SK-N-SH (cell line): ENCODE measurements around the gene ITSN2. TPM values are rescaled to one million over a fixed set of nuclear protein-coding genes. Genes with fewer than 3 reads are reported as not detected.

ENCODE experiments used
- CTCF ChIA-PET: fragments of 300-600, 350-600 bp; formaldehyde crosslinking; extraction: SDS; loops from one replicate; lab custom pipeline; 2021; lab: Yijun Ruan, JAX
- POLR2A ChIA-PET: fragments of 350-600 bp; sonication (Branson Sonifier 250); formaldehyde crosslinking; extraction: SDS; loops from one replicate; lab custom pipeline; 2020; ENCODE audit warnings: antibody characterized with exemption, inconsistent platforms; lab: Yijun Ruan, JAX
- DNase-seq: peaks from one replicate; pipeline ENCODE4 v3.0.0; 2012
- H2AFZ ChIP-seq: fragments of 200-600 bp; sonication (generic); 2 replicates; pipeline ENCODE4 v1.8.1; 2016; ENCODE audit warnings: antibody characterized with exemption, mild to moderate bottlenecking, low read depth
- H3F3A ChIP-seq: fragments of 200-600 bp; sonication (generic); replicated peaks from 2 replicates; pipeline ENCODE3; 2016; ENCODE audit warnings: antibody characterized with exemption, mild to moderate bottlenecking; ENCODE audit not compliant: insufficient read depth
- H3K27ac ChIP-seq, 2 experiments: fragments of 200-500 bp in 1 of 2; fragments of 200-600 bp in 1 of 2; sonication (Bioruptor generic) in 1 of 2; sonication (generic), shearing (Covaris generic) in 1 of 2; 2 replicates each; pipeline versions ENCODE4 v1.5.1 to v1.6.1; 2014 to 2016; ENCODE audit warnings: low read depth in 2 of 2, inconsistent platforms in 1 of 2, low read length in 1 of 2, mild to moderate bottlenecking in 1 of 2, mixed read lengths in 1 of 2
- H3K27me3 ChIP-seq: fragments of 200-600 bp; sonication (generic), shearing (Covaris generic); 2 replicates; pipeline ENCODE4 v1.6.1; 2016; ENCODE audit warnings: mixed run types; ENCODE audit not compliant: insufficient read depth
- H3K36me3 ChIP-seq, 2 experiments: fragments of 200-500 bp in 1 of 2; fragments of 200-600 bp in 1 of 2; sonication (Bioruptor generic) in 1 of 2; sonication (generic) in 1 of 2; replicated peaks in 1 of 2; 2 replicates each; pipeline versions ENCODE3 to v1.5.1; 2014 to 2016; ENCODE audit warnings: low read length in 1 of 2, mild to moderate bottlenecking in 1 of 2; ENCODE audit not compliant: insufficient read depth in 2 of 2, control insufficient read depth in 1 of 2
- H3K4me1 ChIP-seq, 2 experiments: fragments of 200-500 bp in 1 of 2; fragments of 200-600 bp in 1 of 2; sonication (Bioruptor generic) in 1 of 2; sonication (generic), shearing (Covaris generic) in 1 of 2; 2 replicates each; pipeline versions ENCODE4 v1.5.1 to v1.6.1; 2014 to 2016; ENCODE audit warnings: low read depth in 1 of 2, low read length in 1 of 2, mixed run types in 1 of 2; ENCODE audit not compliant: insufficient read depth in 2 of 2, control insufficient read depth in 1 of 2
- H3K4me2 ChIP-seq: fragments of 200-600 bp; sonication (generic), shearing (Covaris generic); 2 replicates; pipeline ENCODE4 v1.6.1; 2017; ENCODE audit warnings: mixed run types
- H3K4me3 ChIP-seq, 2 experiments: fragments of 200-500 bp in 1 of 2; fragments of 200-600 bp in 1 of 2; sonication (Bioruptor generic) in 1 of 2; sonication (generic), shearing (Covaris generic) in 1 of 2; 2 replicates each; pipeline versions ENCODE4 v1.5.1 to v1.8.1; 2014 to 2016; ENCODE audit warnings: low read depth in 2 of 2, inconsistent platforms in 1 of 2, low read length in 1 of 2, mild to moderate bottlenecking in 1 of 2, mixed read lengths in 1 of 2, moderate library complexity in 1 of 2
- H3K79me2 ChIP-seq: fragments of 200-600 bp; sonication (generic); 2 replicates; pipeline ENCODE4 v1.8.1; 2017; ENCODE audit warnings: mild to moderate bottlenecking; ENCODE audit not compliant: insufficient read depth
- H3K9ac ChIP-seq: fragments of 200-600 bp; sonication (generic); 2 replicates; pipeline ENCODE4 v1.6.1; 2017; ENCODE audit warnings: mixed run types
- H3K9me2 ChIP-seq: fragments of 200-600 bp; sonication (generic); 2 replicates; pipeline ENCODE4 v1.6.1; 2017; ENCODE audit warnings: mixed run types
- H3K9me3 ChIP-seq: fragments of 200-600 bp; sonication (generic); 2 replicates; pipeline ENCODE4 v1.6.1; 2017; ENCODE audit warnings: mixed run types, mild to moderate bottlenecking, moderate library complexity
- H4K20me1 ChIP-seq: fragments of 200-600 bp; sonication (generic); 2 replicates; pipeline ENCODE4 v1.6.1; 2017; ENCODE audit warnings: mild to moderate bottlenecking, mixed run types; ENCODE audit not compliant: insufficient read depth
- CHD2 ChIP-seq: fragments of 150-350 bp; IDR thresholded peaks from 2 replicates; pipeline ENCODE4 v1.6.1; 2018; ENCODE audit warnings: low read length; ENCODE audit not compliant: partially characterized antibody
- CTCF ChIP-seq: fragments of 200-600 bp; sonication (generic); IDR thresholded peaks from 2 replicates; pipeline ENCODE4 v1.6.1; 2017; ENCODE audit warnings: antibody characterized with exemption, mild to moderate bottlenecking, moderate library complexity
- EP300 ChIP-seq, 2 experiments: IDR thresholded peaks; 2 replicates each; pipeline versions ENCODE4 v1.4.0 to v1.6.1; 2012; ENCODE audit warnings: borderline replicate concordance in 1 of 2, low read depth in 1 of 2, low read length in 1 of 2
- FOSL2 ChIP-seq: IDR thresholded peaks from 2 replicates; pipeline ENCODE4 v1.4.0; 2012; ENCODE audit warnings: low read depth, mild to moderate bottlenecking, moderate library complexity, borderline replicate concordance
- FOXJ3 ChIP-seq: sonication (generic); formaldehyde crosslinking; IDR thresholded peaks from 2 replicates; pipeline ENCODE4 v1.5.1; 2020; ENCODE audit warnings: mild to moderate bottlenecking, missing genetic modification reagents
- FOXM1 ChIP-seq: IDR thresholded peaks from 2 replicates; pipeline ENCODE4 v1.4.0; 2012; ENCODE audit warnings: low read depth, mild to moderate bottlenecking
- GABPA ChIP-seq: IDR thresholded peaks from 2 replicates; pipeline ENCODE4 v1.4.0; 2012; ENCODE audit warnings: low read depth, mild to moderate bottlenecking
- MXI1 ChIP-seq: IDR thresholded peaks from 2 replicates; pipeline ENCODE4 v1.6.1; 2012; ENCODE audit warnings: mild to moderate bottlenecking, low read depth, low read length, improper control_type of control experiment
- NRF1 ChIP-seq: IDR thresholded peaks from 2 replicates; pipeline ENCODE4 v1.6.1; 2012; ENCODE audit warnings: low read depth, mild to moderate bottlenecking, low read length
- RCOR1 ChIP-seq: fragments of 150-350 bp; IDR thresholded peaks from 2 replicates; pipeline ENCODE4 v1.6.1; 2017; ENCODE audit warnings: antibody characterized with exemption, low read length
- RFX5 ChIP-seq: IDR thresholded peaks from 2 replicates; pipeline ENCODE4 v1.6.1; 2012; ENCODE audit warnings: mild to moderate bottlenecking, improper control_type of control experiment, low read length
- SIN3A ChIP-seq: IDR thresholded peaks from 2 replicates; pipeline ENCODE4 v1.6.1; 2012; ENCODE audit warnings: low read depth, mild to moderate bottlenecking, low read length, moderate library complexity, borderline replicate concordance
- TCF12 ChIP-seq: IDR thresholded peaks from 2 replicates; pipeline ENCODE4 v1.4.0; 2012
- TEAD4 ChIP-seq: IDR thresholded peaks from 2 replicates; pipeline ENCODE4 v1.4.0; 2012; ENCODE audit warnings: mild to moderate bottlenecking, borderline replicate concordance; ENCODE audit not compliant: insufficient read depth
- YY1 ChIP-seq: IDR thresholded peaks from 2 replicates; pipeline ENCODE4 v1.4.0; 2012; ENCODE audit warnings: low read depth, mild to moderate bottlenecking
- WGBS: methylation state at CpG from one replicate; pipeline ENCODE4 v1.1.6; 2017; ENCODE audit warnings: low lambda C conversion rate; 5-methylcytosine and 5-hydroxymethylcytosine counted together
- polyA plus RNA-seq, 3 experiments: library from polyadenylated mRNA; depleted of rRNA; stranded (reverse); fragments of >200 nt; gene quantifications; 2 replicates each; pipeline ENCODE4 v1.2.3, GENCODE V29; 2012
- TF ChIP-seq, protein P1 (sequence below): IDR thresholded peaks from 2 replicates; pipeline ENCODE4 v1.4.0; 2012; ENCODE audit warnings: low read depth, borderline replicate concordance
- TF ChIP-seq, protein P2 (sequence below): fragments of 150-350 bp; IDR thresholded peaks from 2 replicates; pipeline ENCODE4 v1.6.1; 2016; ENCODE audit warnings: mild to moderate bottlenecking, low read depth, low read length
- TF ChIP-seq, protein P3 (sequence below): IDR thresholded peaks from 2 replicates; pipeline ENCODE4 v1.4.0; 2012; ENCODE audit warnings: low read depth

ITSN2 gene
- polyA plus RNA-seq, 1 of the 3 experiments (the other 2 are of a cell fraction), result 11.9 TPM

DNA sequence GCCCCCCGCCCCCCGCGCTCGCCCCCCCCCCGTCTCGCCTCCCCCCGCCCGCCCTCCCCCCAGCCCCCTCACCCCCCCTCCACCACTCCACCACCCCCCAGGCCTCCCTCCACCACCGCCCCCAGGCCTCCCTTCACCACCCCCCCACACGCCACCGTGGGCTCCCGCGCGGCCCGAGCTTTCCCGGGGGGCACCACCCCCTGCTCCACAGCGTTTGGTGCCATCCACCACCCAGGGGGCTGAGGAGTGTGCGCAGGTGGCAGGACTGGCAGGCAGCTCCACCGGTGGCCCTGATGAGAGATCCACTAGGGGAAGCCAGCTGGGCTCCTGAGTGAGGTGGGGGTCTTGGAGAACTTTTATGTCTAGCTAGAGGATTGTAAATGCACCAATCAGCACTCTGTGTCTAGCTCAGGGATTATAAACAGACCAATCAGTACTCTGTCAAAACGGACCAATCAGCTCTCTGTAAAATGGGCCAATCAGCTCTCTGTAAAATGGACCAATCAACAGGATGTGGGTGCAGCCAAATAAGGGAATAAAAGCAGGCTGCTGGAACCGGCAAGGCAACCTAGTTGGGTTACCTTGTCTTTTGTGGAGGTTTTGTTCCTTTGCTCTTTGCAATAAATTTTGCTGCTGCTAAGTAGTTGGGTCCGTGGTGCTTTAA, 43.0 kb upstream of the ITSN2 start:
- H3K27me3 ChIP-seq, result no peaks in the 10 kb centered on the region
- no peaks in the 10 kb centered on the region for H4K20me1 ChIP-seq
- no peak for DNase-seq
- H3K36me3 ChIP-seq, result no peaks in the 10 kb centered on the region
- H2AFZ ChIP-seq, result no peak overlapping the region
- no peaks in the 10 kb centered on the region for H3K9me2 ChIP-seq
- H3K4me1 ChIP-seq, result peaks cover 4 to 6% of the 10 kb centered on the region in 2 experiments; a peak in 2 of 4 replicates
- H3F3A ChIP-seq, result peaks cover 6% of the 10 kb centered on the region
- no peak overlapping the region; a peak in 1 of 4 replicates for H3K4me3 ChIP-seq
- no peak overlapping the region for H3K9ac ChIP-seq
- no peak overlapping the region for H3K4me2 ChIP-seq
- ChIA-PET CTCF (interaction anchor here (0.6 to 3.0 kb wide), 6 partner anchors 19 to 825 kb away, joined by 3 to 27 read pairs (median 3); partner anchors contain the start of gene TP53I3), POLR2A (interaction anchor here (0.6 kb wide), 1 partner anchor 345 kb away, joined by 7 read pairs; no protein-coding TSS in a partner anchor)
- H3K79me2 ChIP-seq, result no peaks in the 10 kb centered on the region
- H3K27ac ChIP-seq, result no peak overlapping the region
- no peak for TF ChIP-seq TCF12
- TF ChIP-seq EP300 (IDR thresholded peaks at IDR 0.05; ENCODE audit: borderline replicate concordance in 1 of 2, low read depth in 1 of 2, low read length in 1 of 2), result no peak
- TF ChIP-seq, protein P1, sequence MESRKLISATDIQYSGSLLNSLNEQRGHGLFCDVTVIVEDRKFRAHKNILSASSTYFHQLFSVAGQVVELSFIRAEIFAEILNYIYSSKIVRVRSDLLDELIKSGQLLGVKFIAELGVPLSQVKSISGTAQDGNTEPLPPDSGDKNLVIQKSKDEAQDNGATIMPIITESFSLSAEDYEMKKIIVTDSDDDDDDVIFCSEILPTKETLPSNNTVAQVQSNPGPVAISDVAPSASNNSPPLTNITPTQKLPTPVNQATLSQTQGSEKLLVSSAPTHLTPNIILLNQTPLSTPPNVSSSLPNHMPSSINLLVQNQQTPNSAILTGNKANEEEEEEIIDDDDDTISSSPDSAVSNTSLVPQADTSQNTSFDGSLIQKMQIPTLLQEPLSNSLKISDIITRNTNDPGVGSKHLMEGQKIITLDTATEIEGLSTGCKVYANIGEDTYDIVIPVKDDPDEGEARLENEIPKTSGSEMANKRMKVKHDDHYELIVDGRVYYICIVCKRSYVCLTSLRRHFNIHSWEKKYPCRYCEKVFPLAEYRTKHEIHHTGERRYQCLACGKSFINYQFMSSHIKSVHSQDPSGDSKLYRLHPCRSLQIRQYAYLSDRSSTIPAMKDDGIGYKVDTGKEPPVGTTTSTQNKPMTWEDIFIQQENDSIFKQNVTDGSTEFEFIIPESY, result no peak
- no peak for TF ChIP-seq YY1
- TF ChIP-seq FOXM1, result no peak
- TF ChIP-seq GABPA, result no peak
- TF ChIP-seq RCOR1, result no peak
- TF ChIP-seq, protein P2, sequence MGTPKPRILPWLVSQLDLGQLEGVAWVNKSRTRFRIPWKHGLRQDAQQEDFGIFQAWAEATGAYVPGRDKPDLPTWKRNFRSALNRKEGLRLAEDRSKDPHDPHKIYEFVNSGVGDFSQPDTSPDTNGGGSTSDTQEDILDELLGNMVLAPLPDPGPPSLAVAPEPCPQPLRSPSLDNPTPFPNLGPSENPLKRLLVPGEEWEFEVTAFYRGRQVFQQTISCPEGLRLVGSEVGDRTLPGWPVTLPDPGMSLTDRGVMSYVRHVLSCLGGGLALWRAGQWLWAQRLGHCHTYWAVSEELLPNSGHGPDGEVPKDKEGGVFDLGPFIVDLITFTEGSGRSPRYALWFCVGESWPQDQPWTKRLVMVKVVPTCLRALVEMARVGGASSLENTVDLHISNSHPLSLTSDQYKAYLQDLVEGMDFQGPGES, result no peak
- TF ChIP-seq FOSL2, result no peak
- no peaks in the 10 kb centered on the region for H3K9me3 ChIP-seq
- WGBS, result 45% methylated on average over 16 of the region's 22 CpGs

DNA sequence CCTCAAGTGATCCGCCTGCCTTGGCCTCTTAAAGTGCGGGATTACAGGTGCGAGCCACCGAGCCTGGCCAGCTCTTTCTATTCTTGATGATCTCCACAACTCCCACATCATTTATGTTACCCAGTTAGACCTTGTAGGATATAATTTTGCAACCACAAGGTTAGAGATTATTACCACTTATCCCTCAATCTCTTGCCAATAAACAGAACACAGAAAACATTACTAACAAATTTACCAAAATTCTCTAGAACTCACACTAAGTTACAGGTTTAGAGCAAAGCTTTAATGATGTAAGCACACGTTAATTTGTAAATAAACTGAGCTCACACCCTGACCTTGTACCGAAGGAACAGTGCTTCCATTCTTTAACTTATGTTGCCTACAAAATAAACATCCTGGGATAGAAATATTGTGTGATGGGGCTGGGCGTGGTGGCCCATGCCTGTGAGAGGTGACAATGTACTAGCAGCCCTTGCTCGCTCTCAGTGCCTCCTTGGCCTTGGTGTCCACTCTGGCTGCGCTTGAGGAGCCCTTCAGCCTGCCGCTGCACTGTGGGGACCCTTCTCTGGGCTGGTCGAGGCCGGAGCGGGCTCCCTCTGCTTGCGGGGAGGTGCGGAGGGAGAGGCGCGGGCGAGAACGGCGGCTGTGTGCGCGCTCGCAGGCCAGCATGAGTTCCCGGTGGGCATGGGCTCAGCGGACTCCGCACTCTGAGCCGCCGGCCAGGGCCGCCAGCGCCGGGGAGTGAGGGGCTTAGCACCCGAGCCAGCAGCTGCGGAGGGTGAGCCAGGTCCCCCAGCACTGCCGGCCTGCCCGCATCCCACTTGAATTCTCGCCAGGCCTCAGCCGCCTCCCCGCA, 42.1 kb upstream of the ITSN2 start:
- no peaks in the 10 kb centered on the region for H3K27me3 ChIP-seq
- H3K4me1 ChIP-seq, result peaks cover 4 to 6% of the 10 kb centered on the region in 2 experiments; a peak in 2 of 4 replicates
- CTCF ChIA-PET, result interaction anchor here (0.8 to 8.6 kb wide), 7 partner anchors 7 to 425 kb away, joined by 3 to 43 read pairs (median 3); partner anchors contain the start of gene TP53I3
- H3K79me2 ChIP-seq, result no peaks in the 10 kb centered on the region
- no peak overlapping the region for H3K27ac ChIP-seq
- peak overlapping the region in 1 of 2 experiments; percentile 36; a peak in 2 of 4 replicates for H3K4me3 ChIP-seq
- peaks cover 6% of the 10 kb centered on the region for H3F3A ChIP-seq
- H3K9me2 ChIP-seq, result no peaks in the 10 kb centered on the region
- H3K4me2 ChIP-seq, result no peak overlapping the region
- no peak overlapping the region for H2AFZ ChIP-seq
- WGBS, result 63% methylated on average over 31 of the region's 38 CpGs
- no peaks in the 10 kb centered on the region for H4K20me1 ChIP-seq
- no peaks in the 10 kb centered on the region for H3K36me3 ChIP-seq
- peak; percentile 71 for DNase-seq
- H3K9ac ChIP-seq, result no peak overlapping the region
- no peaks in the 10 kb centered on the region for H3K9me3 ChIP-seq
- POLR2A ChIA-PET, result interaction anchor here (0.6 kb wide), 1 partner anchor 344 kb away, joined by 7 read pairs; no protein-coding TSS in a partner anchor
- no peak for TF ChIP-seq FOXJ3 (CRISPR knock-in tag)
- TF ChIP-seq CTCF, result no peak
- TF ChIP-seq CHD2, result no peak
- TF ChIP-seq, protein P3, sequence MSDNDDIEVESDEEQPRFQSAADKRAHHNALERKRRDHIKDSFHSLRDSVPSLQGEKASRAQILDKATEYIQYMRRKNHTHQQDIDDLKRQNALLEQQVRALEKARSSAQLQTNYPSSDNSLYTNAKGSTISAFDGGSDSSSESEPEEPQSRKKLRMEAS, result no peak
- no peak for TF ChIP-seq SIN3A
- TF ChIP-seq RFX5, result no peak
- TF ChIP-seq YY1, result no peak
- TF ChIP-seq NRF1, result no peak
- TF ChIP-seq MXI1, result no peak
- no peak for TF ChIP-seq EP300 (IDR thresholded peaks at IDR 0.05; ENCODE audit: borderline replicate concordance in 1 of 2, low read depth in 1 of 2, low read length in 1 of 2)
- no peak for TF ChIP-seq RCOR1
- no peak for TF ChIP-seq TEAD4
